Caki2 (cell line): ENCODE data around the gene RNASEH1. TPM values are rescaled to one million over a fixed set of nuclear protein-coding genes. Genes with fewer than 3 reads are reported as not detected.

Experiments used
- DNase-seq: peaks from one replicate; pipeline ENCODE4 v3.0.0-alpha.2; 2015; ENCODE audit warnings: low read depth
- in situ Hi-C: cut with HindIII; loops from 2 replicates; pipeline ENCODE4 v1.10.0; 2016; ENCODE audit warnings: low sequenced_read_pairs, low pct_unique_long_range_greater_than_20kb, mixed read lengths
- total RNA-seq: library from RNA; depleted of rRNA; stranded (reverse); fragments of >200 nt; shearing (Covaris generic); gene quantifications from 2 replicates; pipeline ENCODE4 v1.2.3, GENCODE V29; 2014; ENCODE audit warnings: low replicate concordance; rRNA removed

The RNASEH1 gene, protein sequence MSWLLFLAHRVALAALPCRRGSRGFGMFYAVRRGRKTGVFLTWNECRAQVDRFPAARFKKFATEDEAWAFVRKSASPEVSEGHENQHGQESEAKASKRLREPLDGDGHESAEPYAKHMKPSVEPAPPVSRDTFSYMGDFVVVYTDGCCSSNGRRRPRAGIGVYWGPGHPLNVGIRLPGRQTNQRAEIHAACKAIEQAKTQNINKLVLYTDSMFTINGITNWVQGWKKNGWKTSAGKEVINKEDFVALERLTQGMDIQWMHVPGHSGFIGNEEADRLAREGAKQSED
- 23.5 and 27.9 TPM in 2 replicates for total RNA-seq

- in situ Hi-C loops = no loop called here
- peak; percentile 99 for DNase-seq
Measured at GRCh38 chr2:3558205-3559014, at the start of gene RNASEH1. Gene RNASEH1, minus strand, starts transcription at chr2:3558333. Its CDS starts 73 bp downstream, at chr2:3558260.

DNA sequence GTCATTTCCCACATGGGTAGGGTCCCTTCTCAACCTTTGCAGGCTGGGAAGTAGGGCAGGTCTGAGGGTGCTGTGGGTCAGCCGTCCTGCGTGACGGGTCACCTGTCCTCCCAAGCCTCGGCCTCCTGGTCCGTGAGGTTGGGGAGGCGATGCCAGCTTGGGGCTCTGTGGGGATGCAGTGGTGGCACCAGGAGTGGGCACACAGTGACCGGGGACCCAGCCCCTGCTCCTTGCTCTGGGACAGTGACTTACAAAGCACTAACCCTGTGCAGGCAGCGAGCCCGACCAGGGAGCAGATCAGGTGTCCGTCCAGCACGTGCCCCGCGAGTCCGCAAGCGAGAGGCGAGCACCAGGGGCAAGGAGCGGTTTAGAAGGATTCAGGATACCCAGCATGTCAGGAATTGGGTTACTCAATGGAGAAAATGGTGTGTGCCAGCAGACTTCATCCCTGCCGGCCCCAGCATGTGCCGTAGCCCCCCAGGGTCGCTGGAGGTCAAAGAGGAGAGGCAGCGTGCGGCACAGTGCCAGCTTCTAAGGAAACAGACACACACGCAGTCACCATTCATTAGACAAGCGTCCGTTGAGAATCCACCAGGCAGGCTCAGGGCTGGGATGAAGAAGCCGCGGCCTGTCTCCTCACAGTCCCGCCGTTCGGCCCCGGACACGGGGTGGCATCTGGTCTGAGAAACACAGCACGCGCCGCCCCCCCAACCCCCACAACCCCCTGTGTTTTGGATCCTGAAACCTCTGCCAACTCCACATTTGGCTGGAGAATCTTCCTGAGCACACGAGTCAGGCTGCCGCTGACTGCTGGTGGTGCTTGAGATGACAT lies 48.5 kb upstream of the RNASEH1 start:
- in situ Hi-C loops = no loop called here
- DNase-seq = no peak

GRCh38 chr2:3606028-3606369 lies 47.9 kb upstream of the RNASEH1 start:
- DNase-seq = no peak
- in situ Hi-C loops = no loop called here

DNA sequence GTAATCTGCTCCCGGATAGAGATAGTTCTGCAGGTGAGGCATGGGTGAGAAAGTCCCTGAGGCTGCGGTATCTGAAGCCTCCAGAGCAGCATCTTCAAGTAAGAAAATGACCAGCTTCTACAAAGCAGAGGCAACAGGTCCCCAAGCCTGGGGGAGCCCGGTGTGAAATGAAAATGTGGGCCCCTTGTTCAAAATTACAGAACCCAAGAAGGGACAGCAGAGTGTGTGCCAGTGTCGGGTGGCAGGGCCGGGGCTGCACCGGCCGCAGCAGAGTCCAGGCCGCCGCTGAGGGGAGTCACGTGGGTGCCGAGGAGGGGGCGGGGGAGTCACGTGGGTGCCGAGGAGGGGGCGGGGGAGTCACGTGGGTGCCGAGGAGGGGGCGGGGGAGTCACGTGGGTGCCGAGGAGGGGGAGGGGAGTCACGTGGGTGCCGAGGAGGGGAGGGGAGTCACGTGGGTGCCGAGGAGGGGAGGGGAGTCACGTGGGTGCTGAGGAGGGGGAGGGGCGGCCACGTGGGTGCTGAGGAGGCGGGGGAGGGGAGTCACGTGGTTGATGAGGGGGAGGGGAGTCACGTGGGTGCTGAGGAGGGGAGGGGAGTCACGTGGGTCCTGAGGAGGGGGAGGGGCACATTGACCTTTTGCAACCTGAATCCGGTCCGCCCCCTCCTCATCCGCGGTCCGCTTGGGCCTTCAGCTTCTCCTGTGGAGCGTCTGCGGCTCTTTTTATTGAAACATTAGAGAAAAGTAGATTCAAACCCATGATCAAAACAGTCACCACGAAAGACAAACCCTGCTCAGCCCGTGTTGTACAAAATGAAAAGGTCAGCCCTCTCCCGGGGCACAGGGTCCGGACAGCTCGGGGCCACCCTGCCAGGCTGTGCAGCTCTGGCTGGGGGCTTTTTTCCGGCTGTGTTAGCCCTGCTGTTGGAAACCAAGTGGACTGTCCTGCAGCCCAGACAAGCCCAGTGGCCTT lies 47.1 kb upstream of the RNASEH1 start:
- in situ Hi-C loops = no loop called here
- peak; percentile 75 for DNase-seq

DNA sequence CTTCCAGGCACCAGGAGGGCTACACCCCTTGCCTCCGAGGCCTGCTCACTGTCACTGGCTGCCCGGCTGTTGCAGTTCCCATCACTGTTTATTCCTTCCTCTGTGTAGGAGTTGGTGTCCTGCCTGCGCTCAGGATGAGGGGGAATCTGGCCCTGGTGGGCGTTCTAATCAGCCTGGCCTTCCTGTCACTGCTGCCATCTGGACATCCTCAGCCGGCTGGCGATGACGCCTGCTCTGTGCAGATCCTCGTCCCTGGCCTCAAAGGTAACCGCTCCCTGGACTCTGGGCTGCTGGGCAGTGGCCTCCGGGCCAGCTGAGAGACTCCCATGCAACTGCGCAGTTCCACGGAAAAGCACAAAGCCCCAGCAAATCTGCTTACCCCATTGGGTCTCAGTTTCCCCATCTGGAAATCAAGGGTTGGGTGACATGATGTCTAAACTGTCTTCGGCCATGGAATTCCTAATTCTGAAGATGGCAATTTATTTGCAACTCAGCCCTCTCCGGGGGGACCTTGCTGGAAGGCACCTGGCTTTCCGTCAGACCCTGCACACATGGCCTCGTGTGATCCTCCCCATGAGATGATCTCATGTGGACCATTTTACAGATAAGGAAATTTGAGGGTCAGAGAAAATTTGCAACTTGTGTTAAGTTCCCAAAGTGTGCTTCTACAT lies 46.2 kb upstream of the RNASEH1 start:
- in situ Hi-C loops = no loop called here
- no peak for DNase-seq

- in situ Hi-C loops = no loop called here
- DNase-seq = no peak
Measured at GRCh38 chr2:3603536-3604206, 45.5 kb upstream of the RNASEH1 start.

DNA sequence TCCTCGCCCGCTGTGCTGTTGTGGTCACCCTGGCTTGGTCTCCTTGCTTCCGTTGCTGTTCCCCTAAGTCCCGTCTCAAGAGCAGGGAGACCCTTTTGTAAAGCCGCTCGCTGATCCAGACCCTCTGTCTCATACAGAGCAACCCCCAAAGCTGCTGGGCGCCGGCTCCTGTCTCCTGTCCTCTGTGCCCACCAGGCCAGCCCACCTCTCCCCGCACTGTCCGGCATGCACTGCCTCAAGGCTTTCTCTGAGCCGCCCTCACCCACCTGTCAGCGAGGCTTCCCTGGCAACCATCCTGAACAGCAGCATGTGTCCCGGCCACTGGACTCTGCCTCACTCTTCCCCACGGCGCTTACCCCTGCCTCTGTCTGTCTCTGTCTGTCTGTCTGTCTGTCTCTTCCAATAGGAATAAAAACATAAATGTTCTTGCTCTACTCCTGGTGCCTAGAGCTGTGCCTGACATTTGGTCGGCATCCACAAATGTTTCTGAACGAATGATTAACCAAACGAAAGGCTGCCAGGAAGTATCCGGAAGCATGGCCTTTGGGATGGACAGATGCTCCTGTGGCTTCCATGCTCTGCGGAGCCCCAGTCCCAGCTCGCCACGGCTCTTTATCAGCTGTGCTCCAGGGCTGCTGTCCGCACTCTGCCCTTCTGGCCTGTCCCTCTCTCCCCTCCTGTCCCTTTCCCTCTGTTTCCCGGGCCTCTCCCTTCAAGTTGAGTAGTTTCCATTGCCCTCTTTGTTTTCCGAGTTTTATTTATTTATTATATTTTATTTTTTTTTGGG lies 44.6 kb upstream of the RNASEH1 start:
- DNase-seq = no peak
- in situ Hi-C loops = no loop called here

DNA sequence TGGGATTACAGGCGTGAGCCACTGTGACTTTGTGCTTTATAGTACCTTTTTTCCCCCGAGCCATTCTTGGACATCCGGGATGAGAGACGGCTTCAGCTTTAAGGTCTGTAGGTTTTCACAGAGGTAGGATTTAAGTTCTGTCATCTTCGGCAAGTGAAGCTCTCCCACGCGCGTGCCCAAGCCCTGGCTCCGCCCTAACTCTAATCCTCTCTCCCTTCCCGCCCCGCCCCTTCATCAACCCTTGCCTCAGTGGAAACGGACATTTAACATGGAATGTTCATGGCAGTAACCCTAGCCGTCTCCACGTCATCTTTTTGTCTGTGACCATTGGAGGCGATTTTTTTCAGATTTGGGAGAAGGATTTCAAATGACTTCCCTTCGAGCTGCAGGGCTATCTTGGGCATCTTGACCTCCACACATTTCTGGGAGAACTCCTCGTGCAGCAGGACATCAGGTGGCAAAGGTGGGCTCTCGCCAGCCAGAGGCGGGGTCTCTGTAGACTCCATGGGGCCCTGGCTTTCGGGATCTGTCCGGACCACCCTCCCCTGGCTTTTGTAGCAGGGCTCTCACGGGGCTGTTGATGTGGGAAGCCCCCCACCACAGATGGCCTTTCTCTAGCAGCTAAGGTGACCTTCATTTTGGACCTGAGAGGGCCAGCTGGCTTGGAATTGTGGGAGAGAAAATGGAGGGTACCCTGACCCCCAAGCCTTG lies 43.6 kb upstream of the RNASEH1 start:
- in situ Hi-C loops = no loop called here

GRCh38 chr2:3600256-3600855 lies 42.2 kb upstream of the RNASEH1 start:
- DNase-seq = no peak
- in situ Hi-C loops = no loop called here

More for the DNA sequence above, 43.6 kb upstream of the RNASEH1 start:
- no peak for DNase-seq

DNA sequence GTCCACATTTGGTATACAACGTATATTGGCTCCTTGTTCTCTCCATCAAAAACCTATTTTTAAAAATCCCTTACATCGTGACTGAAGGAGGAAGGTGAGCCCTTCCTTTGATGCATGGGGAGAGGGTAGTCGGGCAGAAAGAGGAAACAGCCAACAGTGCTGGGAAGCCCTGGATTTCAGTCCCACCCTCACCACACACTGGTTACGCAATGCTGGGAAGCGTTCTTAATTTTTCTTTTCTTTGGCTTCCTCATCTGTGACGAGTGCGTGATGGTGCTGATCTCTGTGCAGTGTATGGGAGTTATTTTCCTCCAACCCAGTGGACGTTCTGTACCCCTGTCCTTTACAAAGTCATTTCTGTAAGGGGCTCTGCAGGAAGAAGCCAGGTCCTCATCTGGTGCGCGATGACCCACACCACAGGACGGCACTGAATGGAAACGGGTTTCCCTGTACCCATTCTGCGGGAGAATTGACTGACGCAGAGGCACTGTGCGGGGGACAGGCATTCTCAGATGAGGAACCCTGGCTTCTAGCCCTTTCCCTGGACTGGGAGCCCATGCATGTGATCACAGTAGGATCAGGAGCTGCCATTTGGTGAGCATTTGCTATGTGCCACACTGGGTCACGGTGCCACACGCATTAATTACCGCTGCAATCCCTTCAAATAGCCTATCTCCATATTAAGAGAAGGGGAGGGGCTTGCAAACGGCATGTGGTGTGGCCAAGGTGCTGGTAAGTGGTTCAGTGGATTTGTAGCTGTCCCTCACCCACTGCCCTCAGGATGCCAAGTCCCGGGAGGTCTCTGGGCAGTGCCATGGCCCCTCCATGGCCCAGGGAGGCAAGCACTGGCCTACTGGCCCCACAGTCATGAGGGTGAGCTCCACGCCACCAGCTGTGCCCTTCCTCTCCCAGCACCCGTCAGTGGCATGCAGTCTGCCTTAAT lies 41.0 kb upstream of the RNASEH1 start:
- DNase-seq = no peak
- in situ Hi-C loops = no loop called here

- DNase-seq = no peak
- in situ Hi-C loops = no loop called here
Measured at GRCh38 chr2:3598197-3598910, 40.2 kb upstream of the RNASEH1 start.

DNA sequence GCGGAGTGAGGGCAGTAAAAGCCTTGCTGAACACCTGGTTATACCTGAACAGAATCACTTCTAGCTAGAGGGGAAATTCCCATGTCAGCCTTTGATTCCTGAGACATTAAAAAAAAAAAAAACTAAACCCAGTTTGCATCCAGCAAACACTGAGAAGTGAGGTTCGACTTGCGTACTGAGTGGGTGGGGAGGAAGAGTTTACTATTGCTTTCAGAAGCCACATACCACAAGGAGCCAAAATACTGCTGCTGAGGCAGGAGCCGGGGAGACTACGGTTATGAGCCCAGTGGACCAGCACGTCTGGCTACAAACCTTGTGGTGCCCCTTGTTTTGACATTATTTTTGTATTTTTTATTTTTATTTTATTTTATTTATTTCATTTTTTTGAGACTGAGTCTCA lies 39.4 kb upstream of the RNASEH1 start:
- in situ Hi-C loops = no loop called here
- no peak for DNase-seq

DNA sequence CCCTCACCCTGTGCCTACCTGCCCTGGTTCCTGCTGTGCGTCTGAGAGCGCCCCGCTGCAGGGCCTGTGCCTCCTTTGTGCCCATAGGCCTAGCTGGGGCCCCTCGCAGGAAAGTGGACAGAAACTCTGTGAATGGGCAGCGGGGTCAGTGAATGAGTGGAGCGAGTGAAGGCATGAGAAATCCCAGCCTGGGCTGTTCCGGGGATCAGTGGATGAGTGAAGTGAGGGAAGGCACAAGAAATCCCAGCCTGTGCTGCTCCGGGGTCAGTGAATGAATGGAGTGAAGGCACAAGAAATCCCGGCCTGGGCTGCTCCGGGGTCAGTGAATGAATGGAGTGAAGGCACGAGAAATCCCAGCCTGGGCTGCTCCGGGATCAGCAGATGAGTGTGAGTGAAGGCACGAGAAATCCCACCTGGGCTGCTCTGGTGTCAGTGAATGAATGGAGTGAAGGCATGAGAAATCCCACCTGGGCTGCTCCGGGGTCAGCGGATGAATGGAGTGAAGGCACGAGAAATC lies 38.8 kb upstream of the RNASEH1 start:
- in situ Hi-C loops = no loop called here
- no peak for DNase-seq
